Measurements from ENCODE around the gene WDR45.
A peak's percentile ranks its signal among the peaks of the same experiment; 100 is the strongest.

Gene WDR45

GRCh38 chrX:49111791-49112190, 32.1 kb upstream of the WDR45 start:
- Histone ChIP-seq H2AK5ac (ENCODE audit: low read length, severe bottlenecking) (no peak overlapping the region), H3K9me3 (ENCODE audit: control insufficient read depth, low read length) (no peaks in the 10 kb centered on the region), H3K4ac (ENCODE audit: low read depth in 1 of 2, low read length in 2 of 2) (no peak overlapping the region), H3K4me2 (ENCODE audit: low read length, poor library complexity, severe bottlenecking) (no peak overlapping the region), H3K4me1 (ENCODE audit: control insufficient read depth, insufficient read depth, low read depth, low read length) (no peaks in the 10 kb centered on the region), H3K79me1 (replicated peaks; ENCODE audit: low read length, poor library complexity, severe bottlenecking) (no peaks in the 10 kb centered on the region), H3K27ac (ENCODE audit: low read length, poor library complexity, severe bottlenecking) (no peak overlapping the region), H4K91ac (ENCODE audit: low read length) (no peak overlapping the region), H2BK5ac (ENCODE audit: low read depth, low read length, poor library complexity, severe bottlenecking) (no peak overlapping the region), H4K8ac (ENCODE audit: low read length) (no peak overlapping the region), H2BK12ac (ENCODE audit: low read length in 2 of 2) (no peak overlapping the region), H2AFZ (ENCODE audit: low read depth, low read length) (no peak overlapping the region), H3K36me3 (ENCODE audit: control insufficient read depth in 1 of 2, insufficient read depth in 2 of 2, low read depth in 1 of 2, low read length in 2 of 2) (peaks cover 43 to 49% of the 10 kb centered on the region in 2 experiments), H3K18ac (ENCODE audit: low read depth in 1 of 2, low read length in 2 of 2) (no peak overlapping the region), H3K23ac (ENCODE audit: low read length in 2 of 2) (no peak overlapping the region), H3K4me3 (ENCODE audit: insufficient read depth in 1 of 2, low read depth in 1 of 2, low read length in 2 of 2) (no peak overlapping the region), H3K27me3 (ENCODE audit: control insufficient read depth in 1 of 2, insufficient read depth in 1 of 2, low read length in 2 of 2) (peaks cover 0 to 4% of the 10 kb centered on the region in 2 experiments), H2BK120ac (ENCODE audit: low read depth, low read length) (no peak overlapping the region), H3K9ac (ENCODE audit: low read length) (no peak overlapping the region), H2BK15ac (ENCODE audit: low read depth, poor library complexity, severe bottlenecking) (no peak overlapping the region), H3K14ac (ENCODE audit: low read length in 2 of 2) (no peak overlapping the region)
- DNase-seq, result no peak
- WGBS, result 100% methylated on average over 3 of the region's 3 CpGs

- no peaks in the 10 kb centered on the region for H3K9me3 ChIP-seq (ENCODE audit: control insufficient read depth, low read length)
- no peak overlapping the region for H2BK15ac ChIP-seq (ENCODE audit: low read depth, poor library complexity, severe bottlenecking)
- H3K4me1 ChIP-seq (ENCODE audit: control insufficient read depth, insufficient read depth, low read depth, low read length), result no peaks in the 10 kb centered on the region
- no peak overlapping the region for H3K4me3 ChIP-seq (ENCODE audit: insufficient read depth in 1 of 2, low read depth in 1 of 2, low read length in 2 of 2)
- no peak overlapping the region for H2BK5ac ChIP-seq (ENCODE audit: low read depth, low read length, poor library complexity, severe bottlenecking)
- H3K27me3 ChIP-seq (ENCODE audit: control insufficient read depth in 1 of 2, insufficient read depth in 1 of 2, low read length in 2 of 2), result peaks cover 0 to 4% of the 10 kb centered on the region in 2 experiments
- H3K79me1 ChIP-seq (replicated peaks; ENCODE audit: low read length, poor library complexity, severe bottlenecking), result no peaks in the 10 kb centered on the region
- H4K8ac ChIP-seq (ENCODE audit: low read length), result no peak overlapping the region
- H3K9ac ChIP-seq (ENCODE audit: low read length), result no peak overlapping the region
- no peak overlapping the region for H2AFZ ChIP-seq (ENCODE audit: low read depth, low read length)
- no peak for DNase-seq
- WGBS, result 97% methylated on average over 3 of the region's 3 CpGs
- H3K18ac ChIP-seq (ENCODE audit: low read depth in 1 of 2, low read length in 2 of 2), result no peak overlapping the region
- no peak overlapping the region for H3K27ac ChIP-seq (ENCODE audit: low read length, poor library complexity, severe bottlenecking)
- no peak overlapping the region for H3K14ac ChIP-seq (ENCODE audit: low read length in 2 of 2)
- no peak overlapping the region for H2AK5ac ChIP-seq (ENCODE audit: low read length, severe bottlenecking)
- H2BK12ac ChIP-seq (ENCODE audit: low read length in 2 of 2), result no peak overlapping the region
- no peak overlapping the region for H2BK120ac ChIP-seq (ENCODE audit: low read depth, low read length)
- no peak overlapping the region for H3K4ac ChIP-seq (ENCODE audit: low read depth in 1 of 2, low read length in 2 of 2)
- peaks cover 36% of the 10 kb centered on the region in 2 experiments for H3K36me3 ChIP-seq (ENCODE audit: control insufficient read depth in 1 of 2, insufficient read depth in 2 of 2, low read depth in 1 of 2, low read length in 2 of 2)
- H4K91ac ChIP-seq (ENCODE audit: low read length), result no peak overlapping the region
- H3K23ac ChIP-seq (ENCODE audit: low read length in 2 of 2), result no peak overlapping the region
- H3K4me2 ChIP-seq (ENCODE audit: low read length, poor library complexity, severe bottlenecking), result no peak overlapping the region
Measured at GRCh38 chrX:49110417-49110816, 30.7 kb upstream of the WDR45 start.

- H2BK12ac ChIP-seq (ENCODE audit: low read length in 2 of 2), result no peak overlapping the region
- no peak overlapping the region for H4K8ac ChIP-seq (ENCODE audit: low read length)
- WGBS, result 33% methylated on average over 1 of the region's 2 CpGs
- no peak overlapping the region for H2BK120ac ChIP-seq (ENCODE audit: low read depth, low read length)
- H3K4ac ChIP-seq (ENCODE audit: low read depth in 1 of 2, low read length in 2 of 2), result no peak overlapping the region
- no peak overlapping the region for H2AK5ac ChIP-seq (ENCODE audit: low read length, severe bottlenecking)
- H2BK15ac ChIP-seq (ENCODE audit: low read depth, poor library complexity, severe bottlenecking), result no peak overlapping the region
- no peak overlapping the region for H2BK5ac ChIP-seq (ENCODE audit: low read depth, low read length, poor library complexity, severe bottlenecking)
- H3K9me3 ChIP-seq (ENCODE audit: control insufficient read depth, low read length), result no peaks in the 10 kb centered on the region
- peaks cover 0 to 4% of the 10 kb centered on the region in 2 experiments for H3K27me3 ChIP-seq (ENCODE audit: control insufficient read depth in 1 of 2, insufficient read depth in 1 of 2, low read length in 2 of 2)
- H3K4me3 ChIP-seq (ENCODE audit: insufficient read depth in 1 of 2, low read depth in 1 of 2, low read length in 2 of 2), result no peak overlapping the region
- no peak overlapping the region for H2AFZ ChIP-seq (ENCODE audit: low read depth, low read length)
- no peak overlapping the region for H4K91ac ChIP-seq (ENCODE audit: low read length)
- H3K27ac ChIP-seq (ENCODE audit: low read length, poor library complexity, severe bottlenecking), result no peak overlapping the region
- peaks cover 30 to 32% of the 10 kb centered on the region in 2 experiments for H3K36me3 ChIP-seq (ENCODE audit: control insufficient read depth in 1 of 2, insufficient read depth in 2 of 2, low read depth in 1 of 2, low read length in 2 of 2)
- H3K4me2 ChIP-seq (ENCODE audit: low read length, poor library complexity, severe bottlenecking), result no peak overlapping the region
- no peak overlapping the region for H3K18ac ChIP-seq (ENCODE audit: low read depth in 1 of 2, low read length in 2 of 2)
- no peak overlapping the region for H3K23ac ChIP-seq (ENCODE audit: low read length in 2 of 2)
- H3K9ac ChIP-seq (ENCODE audit: low read length), result no peak overlapping the region
- DNase-seq, result no peak
- no peaks in the 10 kb centered on the region for H3K79me1 ChIP-seq (replicated peaks; ENCODE audit: low read length, poor library complexity, severe bottlenecking)
- H3K14ac ChIP-seq (ENCODE audit: low read length in 2 of 2), result no peak overlapping the region
- H3K4me1 ChIP-seq (ENCODE audit: control insufficient read depth, insufficient read depth, low read depth, low read length), result no peaks in the 10 kb centered on the region
Measured at GRCh38 chrX:49108641-49109040, 29.0 kb upstream of the WDR45 start.

GRCh38 chrX:49106930-49107329, 27.2 kb upstream of the WDR45 start:
- no peaks in the 10 kb centered on the region for H3K9me3 ChIP-seq (ENCODE audit: control insufficient read depth, low read length)
- no peak overlapping the region for H3K18ac ChIP-seq (ENCODE audit: low read depth in 1 of 2, low read length in 2 of 2)
- no peaks in the 10 kb centered on the region for H3K4me1 ChIP-seq (ENCODE audit: control insufficient read depth, insufficient read depth, low read depth, low read length)
- no peak overlapping the region for H4K8ac ChIP-seq (ENCODE audit: low read length)
- 51% methylated on average over 6 of the region's 7 CpGs for WGBS
- H2BK15ac ChIP-seq (ENCODE audit: low read depth, poor library complexity, severe bottlenecking), result no peak overlapping the region
- H3K9ac ChIP-seq (ENCODE audit: low read length), result no peak overlapping the region
- H3K14ac ChIP-seq (ENCODE audit: low read length in 2 of 2), result no peak overlapping the region
- H2AFZ ChIP-seq (ENCODE audit: low read depth, low read length), result no peak overlapping the region
- no peak overlapping the region for H3K4me3 ChIP-seq (ENCODE audit: insufficient read depth in 1 of 2, low read depth in 1 of 2, low read length in 2 of 2)
- H3K27ac ChIP-seq (ENCODE audit: low read length, poor library complexity, severe bottlenecking), result no peak overlapping the region
- H4K91ac ChIP-seq (ENCODE audit: low read length), result no peak overlapping the region
- H3K23ac ChIP-seq (ENCODE audit: low read length in 2 of 2), result no peak overlapping the region
- no peak overlapping the region for H3K4ac ChIP-seq (ENCODE audit: low read depth in 1 of 2, low read length in 2 of 2)
- no peak overlapping the region for H2BK12ac ChIP-seq (ENCODE audit: low read length in 2 of 2)
- DNase-seq, result peak; percentile 57
- no peaks in the 10 kb centered on the region for H3K79me1 ChIP-seq (replicated peaks; ENCODE audit: low read length, poor library complexity, severe bottlenecking)
- H2AK5ac ChIP-seq (ENCODE audit: low read length, severe bottlenecking), result no peak overlapping the region
- no peak overlapping the region for H2BK120ac ChIP-seq (ENCODE audit: low read depth, low read length)
- H3K27me3 ChIP-seq (ENCODE audit: control insufficient read depth in 1 of 2, insufficient read depth in 1 of 2, low read length in 2 of 2), result peaks cover 0 to 4% of the 10 kb centered on the region in 2 experiments
- no peak overlapping the region for H3K4me2 ChIP-seq (ENCODE audit: low read length, poor library complexity, severe bottlenecking)
- no peak overlapping the region for H2BK5ac ChIP-seq (ENCODE audit: low read depth, low read length, poor library complexity, severe bottlenecking)
- peaks cover 13 to 18% of the 10 kb centered on the region in 2 experiments for H3K36me3 ChIP-seq (ENCODE audit: control insufficient read depth in 1 of 2, insufficient read depth in 2 of 2, low read depth in 1 of 2, low read length in 2 of 2)
